ENCODE results near the gene NUDT16L1. TPM values are rescaled to one million over a fixed set of nuclear protein-coding genes. Genes with fewer than 3 reads are reported as not detected.

The NUDT16L1 gene
- total RNA-seq, 4 donors from 2014 or later, result 32.6 to 62.7 (median 54.3) TPM

GRCh38 chr16:4704913-4705312 is 11.6 kb downstream of the NUDT16L1 start:
- H3K27ac ChIP-seq, result no peak overlapping the region
- no peak overlapping the region for H3K4me3 ChIP-seq
- no peak for DNase-seq
- H3K9me3 ChIP-seq, result no peaks in the 10 kb centered on the region
- intact Hi-C loops (cut with DNase I; ENCODE audit: low total_unique reads) (no loop called here), in situ Hi-C loops (cut with MboI; ENCODE audit: low pct_ligation_motif_present in 1 of 4, low pct_unique_long_range_greater_than_20kb in 1 of 4, low sequenced_read_pairs in 3 of 4) (no loop called here)
- peaks cover 0 to 20% (median 3%) of the 10 kb centered on the region in 4 donors for H3K36me3 ChIP-seq
- TF ChIP-seq EP300 (IDR thresholded peaks at IDR 0.05; ENCODE audit: low read depth) (no peak), POLR2A (IDR thresholded peaks at IDR 0.05) (no peak), POLR2AphosphoS5 (IDR thresholded peaks at IDR 0.05) (no peak), CTCF (IDR thresholded peaks at IDR 0.05) (no peak)
- H3K27me3 ChIP-seq, result no peaks in the 10 kb centered on the region
- 96% methylated on average over 14 of the region's 14 CpGs; no CpG with 5 or more reads in 1 of the 2 donors for WGBS, 2 donors (ENCODE audit: low coverage in 1 of 2)
- H3K4me1 ChIP-seq, result peaks cover 0 to 18% (median 18%) of the 10 kb centered on the region in 4 donors

- no peak for TF ChIP-seq POLR2AphosphoS5 (IDR thresholded peaks at IDR 0.05)
- no peak for TF ChIP-seq POLR2A (IDR thresholded peaks at IDR 0.05)
- TF ChIP-seq CTCF (IDR thresholded peaks at IDR 0.05), result no peak
- no peak for TF ChIP-seq EP300 (IDR thresholded peaks at IDR 0.05; ENCODE audit: low read depth)
- Histone ChIP-seq H3K36me3 (peaks cover 0 to 20% (median 4%) of the 10 kb centered on the region in 4 donors), H3K9me3 (no peaks in the 10 kb centered on the region), H3K27ac (no peak overlapping the region), H3K4me3 (no peak overlapping the region), H3K27me3 (no peaks in the 10 kb centered on the region), H3K4me1 (peaks cover 0 to 11% (median 8%) of the 10 kb centered on the region in 4 donors)
- WGBS, 2 donors (ENCODE audit: low coverage in 1 of 2), result 86 to 93% methylated on average over 3 to 7 of the region's 7 CpGs
- intact Hi-C loops (cut with DNase I; ENCODE audit: low total_unique reads), result no loop called here
- in situ Hi-C loops (cut with MboI; ENCODE audit: low pct_ligation_motif_present in 1 of 4, low pct_unique_long_range_greater_than_20kb in 1 of 4, low sequenced_read_pairs in 3 of 4), result no loop called here
- DNase-seq, result no peak
Measured at GRCh38 chr16:4706871-4707270, 13.5 kb downstream of the NUDT16L1 start.

- DNase-seq, result no peak
- in situ Hi-C loops (cut with MboI; ENCODE audit: low pct_ligation_motif_present in 1 of 4, low pct_unique_long_range_greater_than_20kb in 1 of 4, low sequenced_read_pairs in 3 of 4), result no loop called here
- intact Hi-C loops (cut with DNase I; ENCODE audit: low total_unique reads), result no loop called here
- Histone ChIP-seq H3K27ac (no peak overlapping the region), H3K4me1 (no peaks in the 10 kb centered on the region), H3K36me3 (peaks cover 0 to 16% (median 7%) of the 10 kb centered on the region in 4 donors), H3K4me3 (no peak overlapping the region), H3K9me3 (no peaks in the 10 kb centered on the region), H3K27me3 (no peaks in the 10 kb centered on the region)
- 91 to 100% methylated on average over 1 to 4 of the region's 4 CpGs for WGBS, 2 donors (ENCODE audit: low coverage in 1 of 2)
- no peak for TF ChIP-seq EP300 (IDR thresholded peaks at IDR 0.05; ENCODE audit: low read depth)
- TF ChIP-seq POLR2A (IDR thresholded peaks at IDR 0.05), result no peak
- TF ChIP-seq POLR2AphosphoS5 (IDR thresholded peaks at IDR 0.05), result no peak
- TF ChIP-seq CTCF (IDR thresholded peaks at IDR 0.05), result no peak
Measured at GRCh38 chr16:4709481-4709880, 16.1 kb downstream of the NUDT16L1 start.

- in situ Hi-C loops (cut with MboI; ENCODE audit: low pct_ligation_motif_present in 1 of 4, low pct_unique_long_range_greater_than_20kb in 1 of 4, low sequenced_read_pairs in 3 of 4), result no loop called here
- intact Hi-C loops (cut with DNase I; ENCODE audit: low total_unique reads), result no loop called here
- no peak overlapping the region for H3K27ac ChIP-seq
Measured at GRCh38 chr16:4713663-4714501, 20.5 kb downstream of the NUDT16L1 start.

More at GRCh38 chr16:4713663-4714501, 20.5 kb downstream of the NUDT16L1 start:
- no peak for DNase-seq
- no peaks in the 10 kb centered on the region for H3K27me3 ChIP-seq
- peaks cover 0 to 16% (median 2%) of the 10 kb centered on the region in 4 donors for H3K36me3 ChIP-seq
- TF ChIP-seq CTCF (IDR thresholded peaks at IDR 0.05), result no peak
- no peak for TF ChIP-seq EP300 (IDR thresholded peaks at IDR 0.05; ENCODE audit: low read depth)
- TF ChIP-seq POLR2A (IDR thresholded peaks at IDR 0.05), result no peak
- no peak for TF ChIP-seq POLR2AphosphoS5 (IDR thresholded peaks at IDR 0.05)
- WGBS, 2 donors (ENCODE audit: low coverage in 1 of 2), result 91 to 93% methylated on average over 2 to 18 of the region's 18 CpGs
- H3K4me1 ChIP-seq, result no peaks in the 10 kb centered on the region
- no peaks in the 10 kb centered on the region for H3K9me3 ChIP-seq
- H3K4me3 ChIP-seq, result no peak overlapping the region

All from transverse colon (tissue), 4 donors.